SK-N-SH treated with all-trans-retinoic acid at 6 μM for 48 hours (cell line): ENCODE results near the gene AMOTL2.

Experiments
- ATAC-seq: fragments of 200-7000 bp; cut with Tn5 transposase; 3 replicates; pipeline ENCODE4 v1.9.1; 2020; ENCODE audit warnings: mild to moderate bottlenecking, moderate library complexity
- ARNTL ChIP-seq: fragments of 450-650 bp; formaldehyde crosslinking; IDR thresholded peaks from 2 replicates; pipeline ENCODE4 v1.5.0; 2020; ENCODE audit warnings: low read depth, mild to moderate bottlenecking, moderate library complexity, borderline replicate concordance
- BACH2 ChIP-seq: fragments of 250-450 bp; sonication (Bioruptor Pico); IDR thresholded peaks from 2 replicates; pipeline ENCODE4 v1.9.0; 2021; ENCODE audit warnings: mild to moderate bottlenecking, borderline replicate concordance
- CSDC2 ChIP-seq: fragments of 250-450 bp; sonication (Bioruptor Pico); IDR thresholded peaks from 2 replicates; pipeline ENCODE4 v1.5.0; 2020; ENCODE audit warnings: mild to moderate bottlenecking, moderate library complexity
- ESRRG ChIP-seq: fragments of 250-450 bp; sonication (Bioruptor Pico); IDR thresholded peaks from 2 replicates; pipeline ENCODE4 v1.6.1; 2021; ENCODE audit warnings: mild to moderate bottlenecking
- GLIS3 ChIP-seq: fragments of 250-450 bp; sonication (Bioruptor Pico); IDR thresholded peaks from 2 replicates; pipeline ENCODE4 v1.5.0; 2020; ENCODE audit warnings: mild to moderate bottlenecking, moderate library complexity
- ISL1 ChIP-seq: fragments of 250-450 bp; sonication (Bioruptor Pico); IDR thresholded peaks from 2 replicates; pipeline ENCODE4 v2.1.2; 2022; ENCODE audit warnings: mild to moderate bottlenecking, moderate library complexity
- OSR1 ChIP-seq: fragments of 250-450 bp; sonication (Bioruptor Pico); IDR thresholded peaks from 2 replicates; pipeline ENCODE4 v1.8.0; 2022; ENCODE audit warnings: moderate library complexity, mild to moderate bottlenecking, inconsistent platforms
- PPARA ChIP-seq: fragments of 250-450 bp; sonication (Bioruptor Pico); IDR thresholded peaks from 2 replicates; pipeline ENCODE4 v1.5.0; 2020; ENCODE audit warnings: mild to moderate bottlenecking, borderline replicate concordance
- RARB ChIP-seq: fragments of 250-450 bp; sonication (Bioruptor Pico); IDR thresholded peaks from 2 replicates; pipeline ENCODE4 v1.8.0; 2021; ENCODE audit warnings: mild to moderate bottlenecking, moderate library complexity
- SNAI2 ChIP-seq: fragments of 250-450 bp; sonication (Bioruptor Pico); IDR thresholded peaks from 2 replicates; pipeline ENCODE4 v1.5.0; 2020; ENCODE audit warnings: mild to moderate bottlenecking, moderate library complexity
- TCF4 ChIP-seq: fragments of 250-450 bp; sonication (Bioruptor Pico); IDR thresholded peaks from 2 replicates; pipeline ENCODE4 v1.8.0; 2021; ENCODE audit warnings: mild to moderate bottlenecking, moderate library complexity, borderline replicate concordance
- TOX ChIP-seq: fragments of 250-450 bp; sonication (Bioruptor Pico); IDR thresholded peaks from 2 replicates; pipeline ENCODE4 v1.8.0; 2021; ENCODE audit warnings: mild to moderate bottlenecking, moderate library complexity, borderline replicate concordance
- ZC3H10 ChIP-seq: fragments of 250-450 bp; sonication (Bioruptor Pico); IDR thresholded peaks from 2 replicates; pipeline ENCODE4 v1.5.1; 2021; ENCODE audit warnings: mild to moderate bottlenecking, moderate library complexity
- ZFP3 ChIP-seq: fragments of 250-450 bp; sonication (Bioruptor Pico); IDR thresholded peaks from 2 replicates; pipeline ENCODE4 v1.5.0; 2020; ENCODE audit warnings: mild to moderate bottlenecking, moderate library complexity
- ZFP30 ChIP-seq: fragments of 450-650 bp; formaldehyde crosslinking; IDR thresholded peaks from 2 replicates; pipeline ENCODE4 v1.5.0; 2022; ENCODE audit warnings: mild to moderate bottlenecking, moderate library complexity
- ZNF70 ChIP-seq: fragments of 450-650 bp; formaldehyde crosslinking; IDR thresholded peaks from 2 replicates; pipeline ENCODE4 v1.5.0; 2020; ENCODE audit warnings: mild to moderate bottlenecking, moderate library complexity
- TF ChIP-seq, protein P1 (sequence below): fragments of 250-450 bp; sonication (Bioruptor Pico); IDR thresholded peaks from 2 replicates; pipeline ENCODE4 v1.5.0; 2020; ENCODE audit warnings: mild to moderate bottlenecking, moderate library complexity
- TF ChIP-seq, protein P2 (sequence below): fragments of 250-450 bp; sonication (Bioruptor Pico); IDR thresholded peaks from 2 replicates; pipeline ENCODE4 v1.5.1; 2020; ENCODE audit warnings: low read depth, mild to moderate bottlenecking, moderate library complexity
- TF ChIP-seq, protein P3 (sequence below): fragments of 250-450 bp; sonication (Bioruptor Pico); IDR thresholded peaks from 2 replicates; pipeline ENCODE4 v1.8.0; 2020; ENCODE audit warnings: mild to moderate bottlenecking, moderate library complexity, borderline replicate concordance
- TF ChIP-seq, protein P4 (sequence below): fragments of 250-450 bp; sonication (Bioruptor Pico); IDR thresholded peaks from 2 replicates; pipeline ENCODE4 v1.8.0; 2021; ENCODE audit warnings: low read depth, mild to moderate bottlenecking, moderate library complexity, borderline replicate concordance

AMOTL2 gene

DNA sequence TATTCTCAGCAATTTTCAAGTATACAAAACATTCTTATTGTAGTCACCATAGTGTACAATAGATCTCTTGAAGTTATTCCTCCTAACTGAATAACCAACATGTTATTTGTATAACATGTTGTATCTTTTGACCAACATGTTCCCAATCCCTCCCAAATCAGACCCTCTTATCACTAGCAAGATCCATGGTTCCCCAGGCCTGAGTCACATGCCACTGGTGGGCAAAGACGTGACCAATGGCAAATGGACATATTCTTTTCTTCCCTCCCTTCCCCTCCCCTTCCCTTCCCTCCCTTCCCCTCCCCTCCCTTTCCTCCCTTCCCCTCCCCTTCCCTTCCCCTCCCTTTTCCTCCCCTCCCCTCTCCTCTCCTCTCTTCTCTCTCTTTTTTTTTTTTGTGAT, 45.4 kb downstream of the AMOTL2 start:
- TF ChIP-seq ZC3H10 (CRISPR knock-in tag) (no peak), GLIS3 (no peak), RARB (CRISPR knock-in tag) (no peak), BACH2 (CRISPR knock-in tag) (no peak), CSDC2 (CRISPR knock-in tag) (no peak), ZNF70 (CRISPR knock-in tag) (no peak), ESRRG (no peak), SNAI2 (CRISPR knock-in tag) (no peak), PPARA (CRISPR knock-in tag) (no peak), TCF4 (CRISPR knock-in tag) (no peak), ZFP30 (CRISPR knock-in tag) (no peak), ARNTL (CRISPR knock-in tag) (no peak), ISL1 (CRISPR knock-in tag) (no peak)
- TF ChIP-seq, protein P1, sequence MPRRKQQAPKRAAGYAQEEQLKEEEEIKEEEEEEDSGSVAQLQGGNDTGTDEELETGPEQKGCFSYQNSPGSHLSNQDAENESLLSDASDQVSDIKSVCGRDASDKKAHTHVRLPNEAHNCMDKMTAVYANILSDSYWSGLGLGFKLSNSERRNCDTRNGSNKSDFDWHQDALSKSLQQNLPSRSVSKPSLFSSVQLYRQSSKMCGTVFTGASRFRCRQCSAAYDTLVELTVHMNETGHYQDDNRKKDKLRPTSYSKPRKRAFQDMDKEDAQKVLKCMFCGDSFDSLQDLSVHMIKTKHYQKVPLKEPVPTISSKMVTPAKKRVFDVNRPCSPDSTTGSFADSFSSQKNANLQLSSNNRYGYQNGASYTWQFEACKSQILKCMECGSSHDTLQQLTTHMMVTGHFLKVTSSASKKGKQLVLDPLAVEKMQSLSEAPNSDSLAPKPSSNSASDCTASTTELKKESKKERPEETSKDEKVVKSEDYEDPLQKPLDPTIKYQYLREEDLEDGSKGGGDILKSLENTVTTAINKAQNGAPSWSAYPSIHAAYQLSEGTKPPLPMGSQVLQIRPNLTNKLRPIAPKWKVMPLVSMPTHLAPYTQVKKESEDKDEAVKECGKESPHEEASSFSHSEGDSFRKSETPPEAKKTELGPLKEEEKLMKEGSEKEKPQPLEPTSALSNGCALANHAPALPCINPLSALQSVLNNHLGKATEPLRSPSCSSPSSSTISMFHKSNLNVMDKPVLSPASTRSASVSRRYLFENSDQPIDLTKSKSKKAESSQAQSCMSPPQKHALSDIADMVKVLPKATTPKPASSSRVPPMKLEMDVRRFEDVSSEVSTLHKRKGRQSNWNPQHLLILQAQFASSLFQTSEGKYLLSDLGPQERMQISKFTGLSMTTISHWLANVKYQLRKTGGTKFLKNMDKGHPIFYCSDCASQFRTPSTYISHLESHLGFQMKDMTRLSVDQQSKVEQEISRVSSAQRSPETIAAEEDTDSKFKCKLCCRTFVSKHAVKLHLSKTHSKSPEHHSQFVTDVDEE (CRISPR knock-in tag), result no peak
- ATAC-seq, result no peak

DNA sequence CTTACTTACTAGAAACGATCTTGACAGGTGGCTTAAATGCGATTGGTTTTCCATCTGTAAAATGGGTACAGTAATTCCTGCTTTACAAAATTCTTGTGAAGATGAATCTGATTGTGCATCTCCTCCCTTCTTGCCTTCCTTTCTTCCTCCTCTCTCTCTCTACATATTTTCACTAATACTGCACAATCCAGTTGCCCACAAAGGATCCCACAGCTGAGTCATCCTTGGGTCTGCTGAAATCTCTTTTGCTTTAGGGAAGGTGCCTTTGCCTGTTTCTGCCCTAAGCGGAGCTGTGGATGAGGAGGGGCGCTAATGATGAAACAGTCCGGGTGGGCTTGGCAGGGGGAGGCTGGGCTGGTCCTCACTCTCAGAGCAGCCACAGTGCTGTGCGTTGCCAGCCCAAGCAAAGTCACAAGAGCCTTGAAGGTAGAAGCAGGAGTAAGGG, 46.1 kb downstream of the AMOTL2 start:
- TF ChIP-seq TOX (CRISPR knock-in tag) (no peak), ZFP30 (CRISPR knock-in tag) (peak; percentile 84), ESRRG (no peak)
- peak; percentile 65 for ATAC-seq

DNA sequence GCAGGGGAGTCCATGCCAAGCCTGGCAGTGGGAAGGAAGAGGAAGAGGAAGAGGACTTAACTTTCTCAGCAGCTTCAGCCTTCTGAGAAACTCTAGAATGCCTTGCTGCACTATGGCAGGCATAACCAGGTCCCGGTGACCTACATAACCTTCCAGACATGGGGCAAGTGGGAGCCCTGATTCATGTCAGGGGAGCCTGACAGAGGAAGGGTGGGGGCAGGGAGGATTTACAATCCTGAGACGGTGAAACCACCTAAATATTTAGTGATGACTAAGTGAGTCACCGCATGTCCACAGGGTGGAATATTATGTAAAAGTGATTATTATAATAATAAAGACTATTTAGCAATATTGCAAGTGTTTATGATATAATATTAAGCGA, 46.7 kb downstream of the AMOTL2 start:
- TF ChIP-seq BACH2 (CRISPR knock-in tag) (no peak), ZFP3 (no peak), ISL1 (CRISPR knock-in tag) (no peak)
- TF ChIP-seq, protein P2, sequence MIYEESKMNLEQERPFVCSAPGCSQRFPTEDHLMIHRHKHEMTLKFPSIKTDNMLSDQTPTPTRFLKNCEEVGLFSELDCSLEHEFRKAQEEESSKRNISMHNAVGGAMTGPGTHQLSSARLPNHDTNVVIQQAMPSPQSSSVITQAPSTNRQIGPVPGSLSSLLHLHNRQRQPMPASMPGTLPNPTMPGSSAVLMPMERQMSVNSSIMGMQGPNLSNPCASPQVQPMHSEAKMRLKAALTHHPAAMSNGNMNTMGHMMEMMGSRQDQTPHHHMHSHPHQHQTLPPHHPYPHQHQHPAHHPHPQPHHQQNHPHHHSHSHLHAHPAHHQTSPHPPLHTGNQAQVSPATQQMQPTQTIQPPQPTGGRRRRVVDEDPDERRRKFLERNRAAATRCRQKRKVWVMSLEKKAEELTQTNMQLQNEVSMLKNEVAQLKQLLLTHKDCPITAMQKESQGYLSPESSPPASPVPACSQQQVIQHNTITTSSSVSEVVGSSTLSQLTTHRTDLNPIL (CRISPR knock-in tag), result no peak
- peak; percentile 8 for ATAC-seq

DNA sequence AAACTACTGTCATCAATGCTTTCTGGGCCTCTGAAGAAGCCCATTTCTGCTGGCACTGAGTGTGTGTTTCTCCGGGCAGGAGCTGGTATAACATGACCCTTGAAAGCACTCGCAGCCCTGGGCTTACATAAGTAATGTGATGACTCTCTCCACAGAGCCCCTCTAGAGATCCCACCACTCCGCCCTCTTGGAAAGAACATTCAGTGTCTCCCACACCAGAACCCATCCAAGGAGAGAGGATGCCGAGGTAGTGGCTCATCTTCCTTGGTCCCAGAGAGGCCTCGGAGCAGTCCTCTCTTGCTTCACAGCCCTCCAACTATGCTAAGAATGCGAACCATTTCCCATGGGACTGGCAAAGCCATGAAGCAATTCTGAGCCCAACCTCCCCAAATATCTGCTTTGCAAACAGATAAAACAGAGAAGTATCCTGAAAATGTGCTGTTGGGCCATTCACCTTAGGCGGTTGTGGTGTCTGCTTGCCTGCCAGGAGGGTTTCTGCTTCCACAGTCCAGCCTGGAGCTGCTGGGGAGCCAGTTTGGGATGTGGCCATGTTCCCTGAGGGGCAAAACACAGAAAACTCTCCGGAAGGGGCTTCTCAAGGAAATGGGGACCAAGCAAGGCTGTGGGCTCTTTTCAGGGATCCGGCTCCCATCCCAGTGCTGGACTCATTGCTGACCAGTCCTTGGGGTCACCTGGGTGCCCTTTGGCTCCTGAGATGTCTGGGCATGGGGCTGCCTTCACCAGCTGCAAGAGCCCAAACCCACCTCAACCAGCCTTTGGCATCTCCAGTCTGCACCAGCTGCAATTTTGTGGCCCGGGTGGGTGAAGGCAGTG, 47.3 kb downstream of the AMOTL2 start:
- 0 out of 2 replicates have a peak, but pooled peaks have one; percentile 38 for TF ChIP-seq ZFP3
- TF ChIP-seq ZNF70 (CRISPR knock-in tag), result no peak
- TF ChIP-seq, protein P3, sequence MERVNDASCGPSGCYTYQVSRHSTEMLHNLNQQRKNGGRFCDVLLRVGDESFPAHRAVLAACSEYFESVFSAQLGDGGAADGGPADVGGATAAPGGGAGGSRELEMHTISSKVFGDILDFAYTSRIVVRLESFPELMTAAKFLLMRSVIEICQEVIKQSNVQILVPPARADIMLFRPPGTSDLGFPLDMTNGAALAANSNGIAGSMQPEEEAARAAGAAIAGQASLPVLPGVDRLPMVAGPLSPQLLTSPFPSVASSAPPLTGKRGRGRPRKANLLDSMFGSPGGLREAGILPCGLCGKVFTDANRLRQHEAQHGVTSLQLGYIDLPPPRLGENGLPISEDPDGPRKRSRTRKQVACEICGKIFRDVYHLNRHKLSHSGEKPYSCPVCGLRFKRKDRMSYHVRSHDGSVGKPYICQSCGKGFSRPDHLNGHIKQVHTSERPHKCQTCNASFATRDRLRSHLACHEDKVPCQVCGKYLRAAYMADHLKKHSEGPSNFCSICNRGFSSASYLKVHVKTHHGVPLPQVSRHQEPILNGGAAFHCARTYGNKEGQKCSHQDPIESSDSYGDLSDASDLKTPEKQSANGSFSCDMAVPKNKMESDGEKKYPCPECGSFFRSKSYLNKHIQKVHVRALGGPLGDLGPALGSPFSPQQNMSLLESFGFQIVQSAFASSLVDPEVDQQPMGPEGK (CRISPR knock-in tag), result 0 out of 2 replicates have a peak, but pooled peaks have one; percentile 13
- TF ChIP-seq OSR1, result no peak
- 0 out of 2 replicates have a peak, but pooled peaks have one; percentile 74 for TF ChIP-seq CSDC2 (CRISPR knock-in tag)
- no peak for TF ChIP-seq ESRRG
- TF ChIP-seq ISL1 (CRISPR knock-in tag), result peak; percentile 63
- TF ChIP-seq, protein P4, sequence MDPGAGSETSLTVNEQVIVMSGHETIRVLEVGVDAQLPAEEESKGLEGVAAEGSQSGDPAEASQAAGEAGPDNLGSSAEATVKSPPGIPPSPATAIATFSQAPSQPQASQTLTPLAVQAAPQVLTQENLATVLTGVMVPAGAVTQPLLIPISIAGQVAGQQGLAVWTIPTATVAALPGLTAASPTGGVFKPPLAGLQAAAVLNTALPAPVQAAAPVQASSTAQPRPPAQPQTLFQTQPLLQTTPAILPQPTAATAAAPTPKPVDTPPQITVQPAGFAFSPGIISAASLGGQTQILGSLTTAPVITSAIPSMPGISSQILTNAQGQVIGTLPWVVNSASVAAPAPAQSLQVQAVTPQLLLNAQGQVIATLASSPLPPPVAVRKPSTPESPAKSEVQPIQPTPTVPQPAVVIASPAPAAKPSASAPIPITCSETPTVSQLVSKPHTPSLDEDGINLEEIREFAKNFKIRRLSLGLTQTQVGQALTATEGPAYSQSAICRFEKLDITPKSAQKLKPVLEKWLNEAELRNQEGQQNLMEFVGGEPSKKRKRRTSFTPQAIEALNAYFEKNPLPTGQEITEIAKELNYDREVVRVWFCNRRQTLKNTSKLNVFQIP (CRISPR knock-in tag), result no peak
- TF ChIP-seq, all 23 proteins: peak for 4
- peak; percentile 86 for ATAC-seq
